Middle frontal gyrus (tissue), 1 donor: ENCODE results near the gene FAM43B.
A peak's percentile ranks its signal among the peaks of the same experiment; 100 is the strongest.

Experiments used
- DNase-seq: peaks from one replicate; pipeline ENCODE4 v3.0.0-alpha.2; 2015; ENCODE audit warnings: low spot score; ENCODE audit errors: extremely low spot score

FAM43B gene

GRCh38 chr1:20552728-20553445 lies 514 bp downstream of the FAM43B start:
- DNase-seq = no peak

- no peak for DNase-seq
These were observed 2.8 kb downstream of the FAM43B start for GRCh38 chr1:20555025-20555757.

- no peak for DNase-seq
These were observed 3.4 kb downstream of the FAM43B start for GRCh38 chr1:20555758-20556120.

- peak; percentile 35 for DNase-seq
These were observed 5.8 kb downstream of the FAM43B start for GRCh38 chr1:20558191-20558590.

GRCh38 chr1:20560966-20561365 lies 8.6 kb downstream of the FAM43B start:
- DNase-seq = no peak

- DNase-seq = no peak
These were observed 12.9 kb downstream of the FAM43B start for GRCh38 chr1:20565234-20565633.

GRCh38 chr1:20569523-20570098 lies 17.2 kb downstream of the FAM43B start:
- DNase-seq = no peak

GRCh38 chr1:20571427-20571826 lies 19.1 kb downstream of the FAM43B start:
- no peak for DNase-seq

- DNase-seq = no peak
These were observed 21.6 kb downstream of the FAM43B start for GRCh38 chr1:20573987-20574386.

GRCh38 chr1:20574686-20575540 lies 22.5 kb downstream of the FAM43B start:
- DNase-seq = no peak

- DNase-seq = no peak
These were observed 23.4 kb downstream of the FAM43B start for GRCh38 chr1:20575541-20576336.

GRCh38 chr1:20578062-20578461 lies 25.7 kb downstream of the FAM43B start:
- no peak for DNase-seq

- no peak for DNase-seq
These were observed 26.5 kb downstream of the FAM43B start for GRCh38 chr1:20578721-20579395.

- DNase-seq = no peak
These were observed 32.5 kb downstream of the FAM43B start for GRCh38 chr1:20584890-20585289.

- DNase-seq = no peak
These were observed 34.7 kb downstream of the FAM43B start for GRCh38 chr1:20586953-20587660.

- no peak for DNase-seq
These were observed 35.3 kb downstream of the FAM43B start for GRCh38 chr1:20587661-20588053.

GRCh38 chr1:20588634-20589225 lies 36.4 kb downstream of the FAM43B start, which contains the start of gene CDA:
Gene CDA, plus strand, starts transcription at chr1:20589097. Its CDS starts 33 bp downstream, at chr1:20589130.
- DNase-seq = no peak

GRCh38 chr1:20589331-20590278 lies 37.2 kb downstream of the FAM43B start:
- no peak for DNase-seq
